SK-N-SH treated with all-trans-retinoic acid at 6 μM for 48 hours (cell line): ENCODE measurements around the gene BACH2.

ENCODE experiments used
- ATAC-seq: fragments of 200-7000 bp; cut with Tn5 transposase; 3 replicates; pipeline ENCODE4 v1.9.1; 2020; ENCODE audit warnings: mild to moderate bottlenecking, moderate library complexity
- ARNTL ChIP-seq: fragments of 450-650 bp; formaldehyde crosslinking; IDR thresholded peaks from 2 replicates; pipeline ENCODE4 v1.5.0; 2020; ENCODE audit warnings: low read depth, mild to moderate bottlenecking, moderate library complexity, borderline replicate concordance
- BACH2 ChIP-seq: fragments of 250-450 bp; sonication (Bioruptor Pico); IDR thresholded peaks from 2 replicates; pipeline ENCODE4 v1.9.0; 2021; ENCODE audit warnings: mild to moderate bottlenecking, borderline replicate concordance
- CSDC2 ChIP-seq: fragments of 250-450 bp; sonication (Bioruptor Pico); IDR thresholded peaks from 2 replicates; pipeline ENCODE4 v1.5.0; 2020; ENCODE audit warnings: mild to moderate bottlenecking, moderate library complexity
- ISL1 ChIP-seq: fragments of 250-450 bp; sonication (Bioruptor Pico); IDR thresholded peaks from 2 replicates; pipeline ENCODE4 v2.1.2; 2022; ENCODE audit warnings: mild to moderate bottlenecking, moderate library complexity
- PPARA ChIP-seq: fragments of 250-450 bp; sonication (Bioruptor Pico); IDR thresholded peaks from 2 replicates; pipeline ENCODE4 v1.5.0; 2020; ENCODE audit warnings: mild to moderate bottlenecking, borderline replicate concordance
- RARB ChIP-seq: fragments of 250-450 bp; sonication (Bioruptor Pico); IDR thresholded peaks from 2 replicates; pipeline ENCODE4 v1.8.0; 2021; ENCODE audit warnings: mild to moderate bottlenecking, moderate library complexity
- SNAI2 ChIP-seq: fragments of 250-450 bp; sonication (Bioruptor Pico); IDR thresholded peaks from 2 replicates; pipeline ENCODE4 v1.5.0; 2020; ENCODE audit warnings: mild to moderate bottlenecking, moderate library complexity
- TCF4 ChIP-seq: fragments of 250-450 bp; sonication (Bioruptor Pico); IDR thresholded peaks from 2 replicates; pipeline ENCODE4 v1.8.0; 2021; ENCODE audit warnings: mild to moderate bottlenecking, moderate library complexity, borderline replicate concordance
- TOX ChIP-seq: fragments of 250-450 bp; sonication (Bioruptor Pico); IDR thresholded peaks from 2 replicates; pipeline ENCODE4 v1.8.0; 2021; ENCODE audit warnings: mild to moderate bottlenecking, moderate library complexity, borderline replicate concordance
- ZC3H10 ChIP-seq: fragments of 250-450 bp; sonication (Bioruptor Pico); IDR thresholded peaks from 2 replicates; pipeline ENCODE4 v1.5.1; 2021; ENCODE audit warnings: mild to moderate bottlenecking, moderate library complexity
- ZFP3 ChIP-seq: fragments of 250-450 bp; sonication (Bioruptor Pico); IDR thresholded peaks from 2 replicates; pipeline ENCODE4 v1.5.0; 2020; ENCODE audit warnings: mild to moderate bottlenecking, moderate library complexity
- ZNF565 ChIP-seq: fragments of 450-650 bp; formaldehyde crosslinking; conservative IDR thresholded peaks from 2 replicates; pipeline ENCODE4 v1.5.0; 2020; ENCODE audit warnings: low read depth, mild to moderate bottlenecking, moderate library complexity
- ZNF70 ChIP-seq: fragments of 450-650 bp; formaldehyde crosslinking; IDR thresholded peaks from 2 replicates; pipeline ENCODE4 v1.5.0; 2020; ENCODE audit warnings: mild to moderate bottlenecking, moderate library complexity
- TF ChIP-seq, protein P1 (sequence below): fragments of 250-450 bp; sonication (Bioruptor Pico); IDR thresholded peaks from 2 replicates; pipeline ENCODE4 v1.5.1; 2021; ENCODE audit warnings: mild to moderate bottlenecking, moderate library complexity
- TF ChIP-seq, protein P2 (sequence below): fragments of 250-450 bp; sonication (Bioruptor Pico); IDR thresholded peaks from 2 replicates; pipeline ENCODE4 v1.5.0; 2020; ENCODE audit warnings: mild to moderate bottlenecking, moderate library complexity
- TF ChIP-seq, protein P3 (sequence below): fragments of 250-450 bp; sonication (Bioruptor Pico); IDR thresholded peaks from 2 replicates; pipeline ENCODE4 v1.8.0; 2021; ENCODE audit warnings: low read depth, mild to moderate bottlenecking, moderate library complexity, borderline replicate concordance

The BACH2 gene

DNA sequence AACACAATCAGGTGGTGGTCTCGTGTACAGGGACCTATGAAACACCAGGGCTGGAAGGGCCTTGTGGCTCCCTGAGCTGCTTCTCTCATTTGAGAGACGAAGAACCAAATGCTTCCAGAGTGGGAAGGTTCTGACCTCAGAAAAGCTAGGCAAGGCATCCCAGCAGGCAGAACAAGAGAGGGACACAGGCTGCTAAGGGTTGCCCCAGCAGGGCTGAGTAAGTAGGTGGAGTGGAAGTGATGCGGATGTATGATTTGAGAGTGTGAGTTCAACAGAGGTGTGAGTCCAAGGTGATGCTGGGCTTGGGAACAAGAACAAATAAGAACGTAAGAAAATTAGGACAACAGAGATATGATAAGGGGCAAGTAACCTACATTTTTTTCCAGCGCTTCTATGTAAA is 147.8 kb downstream of the BACH2 start:
- ATAC-seq, result no peak
- TF ChIP-seq ZNF70 (CRISPR knock-in tag) (no peak), TCF4 (CRISPR knock-in tag) (no peak), SNAI2 (CRISPR knock-in tag) (no peak), PPARA (CRISPR knock-in tag) (no peak), BACH2 (no peak), TOX (no peak), ZNF565 (no peak), ARNTL (CRISPR knock-in tag) (no peak), RARB (CRISPR knock-in tag) (no peak), CSDC2 (CRISPR knock-in tag) (no peak), ZC3H10 (CRISPR knock-in tag) (no peak), ISL1 (CRISPR knock-in tag) (no peak), ZFP3 (CRISPR knock-in tag) (no peak)
- TF ChIP-seq, protein P1, sequence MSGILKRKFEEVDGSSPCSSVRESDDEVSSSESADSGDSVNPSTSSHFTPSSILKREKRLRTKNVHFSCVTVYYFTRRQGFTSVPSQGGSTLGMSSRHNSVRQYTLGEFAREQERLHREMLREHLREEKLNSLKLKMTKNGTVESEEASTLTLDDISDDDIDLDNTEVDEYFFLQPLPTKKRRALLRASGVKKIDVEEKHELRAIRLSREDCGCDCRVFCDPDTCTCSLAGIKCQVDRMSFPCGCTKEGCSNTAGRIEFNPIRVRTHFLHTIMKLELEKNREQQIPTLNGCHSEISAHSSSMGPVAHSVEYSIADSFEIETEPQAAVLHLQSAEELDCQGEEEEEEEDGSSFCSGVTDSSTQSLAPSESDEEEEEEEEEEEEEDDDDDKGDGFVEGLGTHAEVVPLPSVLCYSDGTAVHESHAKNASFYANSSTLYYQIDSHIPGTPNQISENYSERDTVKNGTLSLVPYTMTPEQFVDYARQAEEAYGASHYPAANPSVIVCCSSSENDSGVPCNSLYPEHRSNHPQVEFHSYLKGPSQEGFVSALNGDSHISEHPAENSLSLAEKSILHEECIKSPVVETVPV (CRISPR knock-in tag), result no peak

DNA sequence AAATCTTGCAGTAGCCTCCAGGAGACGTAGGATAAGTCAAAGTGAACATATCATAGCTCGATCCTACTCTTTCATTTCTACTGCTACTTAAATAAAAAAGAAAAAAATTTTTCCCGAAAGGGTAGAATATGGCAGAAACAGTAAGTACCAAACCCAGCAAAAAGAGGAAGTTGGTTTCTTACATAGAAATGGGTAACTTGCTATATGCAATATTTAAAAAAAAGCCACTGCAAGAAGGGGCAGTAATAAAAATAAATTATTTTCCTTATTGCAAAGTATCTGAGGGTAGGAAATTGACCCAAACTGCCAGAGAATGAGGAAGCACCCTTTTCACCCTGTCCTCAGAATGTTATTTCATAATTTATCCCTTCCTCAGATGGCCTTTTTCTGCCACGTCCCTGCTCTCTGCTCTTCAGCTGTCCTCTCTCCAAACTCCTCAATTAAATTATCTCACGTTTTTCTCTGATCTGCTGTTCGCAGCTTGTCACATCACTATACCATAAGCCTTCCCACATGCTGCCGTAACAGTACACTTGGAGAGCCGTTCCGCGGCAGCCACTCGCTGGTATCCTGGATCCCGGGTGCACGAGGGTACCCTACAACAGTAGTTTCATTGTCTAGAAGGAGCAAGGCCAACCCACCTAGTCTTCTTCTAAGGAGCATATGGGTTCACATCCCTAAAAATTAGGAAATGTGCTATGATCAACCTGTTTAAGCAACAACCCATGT is 149.6 kb downstream of the BACH2 start:
- TF ChIP-seq RARB (CRISPR knock-in tag) (no peak), ZNF565 (no peak), TCF4 (CRISPR knock-in tag) (no peak; the same call in 1 of the 2 replicates), PPARA (CRISPR knock-in tag) (no peak)
- TF ChIP-seq, protein P2, sequence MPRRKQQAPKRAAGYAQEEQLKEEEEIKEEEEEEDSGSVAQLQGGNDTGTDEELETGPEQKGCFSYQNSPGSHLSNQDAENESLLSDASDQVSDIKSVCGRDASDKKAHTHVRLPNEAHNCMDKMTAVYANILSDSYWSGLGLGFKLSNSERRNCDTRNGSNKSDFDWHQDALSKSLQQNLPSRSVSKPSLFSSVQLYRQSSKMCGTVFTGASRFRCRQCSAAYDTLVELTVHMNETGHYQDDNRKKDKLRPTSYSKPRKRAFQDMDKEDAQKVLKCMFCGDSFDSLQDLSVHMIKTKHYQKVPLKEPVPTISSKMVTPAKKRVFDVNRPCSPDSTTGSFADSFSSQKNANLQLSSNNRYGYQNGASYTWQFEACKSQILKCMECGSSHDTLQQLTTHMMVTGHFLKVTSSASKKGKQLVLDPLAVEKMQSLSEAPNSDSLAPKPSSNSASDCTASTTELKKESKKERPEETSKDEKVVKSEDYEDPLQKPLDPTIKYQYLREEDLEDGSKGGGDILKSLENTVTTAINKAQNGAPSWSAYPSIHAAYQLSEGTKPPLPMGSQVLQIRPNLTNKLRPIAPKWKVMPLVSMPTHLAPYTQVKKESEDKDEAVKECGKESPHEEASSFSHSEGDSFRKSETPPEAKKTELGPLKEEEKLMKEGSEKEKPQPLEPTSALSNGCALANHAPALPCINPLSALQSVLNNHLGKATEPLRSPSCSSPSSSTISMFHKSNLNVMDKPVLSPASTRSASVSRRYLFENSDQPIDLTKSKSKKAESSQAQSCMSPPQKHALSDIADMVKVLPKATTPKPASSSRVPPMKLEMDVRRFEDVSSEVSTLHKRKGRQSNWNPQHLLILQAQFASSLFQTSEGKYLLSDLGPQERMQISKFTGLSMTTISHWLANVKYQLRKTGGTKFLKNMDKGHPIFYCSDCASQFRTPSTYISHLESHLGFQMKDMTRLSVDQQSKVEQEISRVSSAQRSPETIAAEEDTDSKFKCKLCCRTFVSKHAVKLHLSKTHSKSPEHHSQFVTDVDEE (CRISPR knock-in tag), result peak; percentile 64; the same call in 1 of the 2 replicates
- TF ChIP-seq, protein P1 (CRISPR knock-in tag), result no peak
- TF ChIP-seq, protein P3, sequence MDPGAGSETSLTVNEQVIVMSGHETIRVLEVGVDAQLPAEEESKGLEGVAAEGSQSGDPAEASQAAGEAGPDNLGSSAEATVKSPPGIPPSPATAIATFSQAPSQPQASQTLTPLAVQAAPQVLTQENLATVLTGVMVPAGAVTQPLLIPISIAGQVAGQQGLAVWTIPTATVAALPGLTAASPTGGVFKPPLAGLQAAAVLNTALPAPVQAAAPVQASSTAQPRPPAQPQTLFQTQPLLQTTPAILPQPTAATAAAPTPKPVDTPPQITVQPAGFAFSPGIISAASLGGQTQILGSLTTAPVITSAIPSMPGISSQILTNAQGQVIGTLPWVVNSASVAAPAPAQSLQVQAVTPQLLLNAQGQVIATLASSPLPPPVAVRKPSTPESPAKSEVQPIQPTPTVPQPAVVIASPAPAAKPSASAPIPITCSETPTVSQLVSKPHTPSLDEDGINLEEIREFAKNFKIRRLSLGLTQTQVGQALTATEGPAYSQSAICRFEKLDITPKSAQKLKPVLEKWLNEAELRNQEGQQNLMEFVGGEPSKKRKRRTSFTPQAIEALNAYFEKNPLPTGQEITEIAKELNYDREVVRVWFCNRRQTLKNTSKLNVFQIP (CRISPR knock-in tag), result no peak
- ATAC-seq, result no peak

DNA sequence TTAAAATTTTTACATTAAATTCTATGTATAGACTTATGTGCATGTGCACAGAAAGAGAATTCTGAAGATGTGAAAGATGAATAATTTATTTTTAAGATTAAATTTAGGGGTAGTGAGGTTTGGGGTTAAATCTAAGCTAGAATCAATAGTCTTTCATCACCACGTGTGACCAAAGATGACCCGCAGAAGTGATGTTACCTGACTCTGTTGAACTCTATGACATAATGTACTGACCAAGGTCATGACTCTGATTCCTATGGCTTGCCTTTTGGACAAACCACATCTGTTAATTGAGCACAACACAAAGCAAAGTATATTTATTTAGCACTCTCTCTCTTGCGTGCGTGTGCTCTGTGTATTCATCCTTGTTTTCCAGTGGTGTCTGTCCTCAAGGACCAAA is 150.6 kb downstream of the BACH2 start:
- ATAC-seq, result no peak
- TF ChIP-seq ISL1 (CRISPR knock-in tag) (no peak), TOX (no peak)
- TF ChIP-seq, protein P1 (CRISPR knock-in tag), result no peak
- TF ChIP-seq, protein P2 (CRISPR knock-in tag), result no peak
- TF ChIP-seq, protein P3 (CRISPR knock-in tag), result no peak
